OCI-LY1 (cell line): ENCODE results near the gene KRT2.

Source experiments
- H2AFZ ChIP-seq: fragments of 200-600 bp; sonication (generic), shearing (Covaris generic); 2 replicates; pipeline ENCODE4 v1.6.0; 2014; ENCODE audit warnings: antibody characterized with exemption, mild to moderate bottlenecking, low read length
- H3F3A ChIP-seq: fragments of 200-600 bp; sonication (generic), shearing (Covaris generic); 2 replicates; pipeline ENCODE4 v1.6.0; 2014; ENCODE audit warnings: mild to moderate bottlenecking, antibody characterized with exemption, low read length, moderate library complexity; ENCODE audit not compliant: insufficient read depth
- H3K27ac ChIP-seq: fragments of 200-600 bp; sonication (generic); 2 replicates; pipeline ENCODE4 v1.5.1; 2014; ENCODE audit warnings: low read length, mixed run types, mild to moderate bottlenecking, low read depth; ENCODE audit not compliant: poor library complexity, severe bottlenecking
- H3K27me3 ChIP-seq: fragments of 200-600 bp; sonication (generic); 2 replicates; pipeline ENCODE4 v1.6.0; 2014; ENCODE audit warnings: antibody characterized with exemption, mild to moderate bottlenecking, low read length, moderate library complexity; ENCODE audit not compliant: insufficient read depth
- H3K36me3 ChIP-seq: fragments of 200-600 bp; sonication (generic); 2 replicates; pipeline ENCODE4 v1.6.1; 2014; ENCODE audit warnings: mild to moderate bottlenecking, antibody characterized with exemption, low read length, moderate library complexity, mixed read lengths; ENCODE audit not compliant: insufficient read depth
- H3K4me1 ChIP-seq: fragments of 200-600 bp; sonication (generic); 2 replicates; pipeline ENCODE4 v1.5.1; 2014; ENCODE audit warnings: mild to moderate bottlenecking, low read length, moderate library complexity; ENCODE audit not compliant: insufficient read depth, severe bottlenecking
- H3K4me2 ChIP-seq: fragments of 200-600 bp; sonication (generic), shearing (Covaris generic); 2 replicates; pipeline ENCODE4 v1.6.1; 2014; ENCODE audit warnings: low read length
- H3K4me3 ChIP-seq: fragments of 200-600 bp; sonication (generic); 2 replicates; pipeline ENCODE4 v1.5.1; 2014; ENCODE audit warnings: low read length, low read depth, mild to moderate bottlenecking, mixed read lengths; ENCODE audit not compliant: poor library complexity, severe bottlenecking
- H3K79me2 ChIP-seq: fragments of 200-600 bp; shearing (Covaris generic); 2 replicates; pipeline ENCODE4 v1.6.1; 2016; ENCODE audit warnings: mixed run types, low read length, mixed read lengths; ENCODE audit not compliant: insufficient read depth
- H3K9ac ChIP-seq: fragments of 200-600 bp; sonication (generic), shearing (Covaris generic); 2 replicates; pipeline ENCODE4 v1.6.1; 2014; ENCODE audit warnings: mild to moderate bottlenecking, low read length, mixed read lengths
- H3K9me2 ChIP-seq: fragments of 200-600 bp; sonication (generic), shearing (Covaris generic); 2 replicates; pipeline ENCODE4 v1.6.1; 2014; ENCODE audit warnings: low read depth, mild to moderate bottlenecking, low read length, mixed read lengths
- H3K9me3 ChIP-seq: fragments of 200-600 bp; shearing (Covaris generic); 2 replicates; pipeline ENCODE4 v1.6.1; 2014; ENCODE audit warnings: low read length, mixed read lengths
- H4K20me1 ChIP-seq: fragments of 200-600 bp; sonication (generic), shearing (Covaris generic); 2 replicates; pipeline ENCODE4 v1.6.0; 2016; ENCODE audit warnings: mild to moderate bottlenecking, low read length; ENCODE audit not compliant: insufficient read depth
- CTCF ChIP-seq: fragments of 200-600 bp; sonication (generic), shearing (Covaris generic); IDR thresholded peaks from 2 replicates; pipeline ENCODE4 v1.5.1; 2017; ENCODE audit warnings: mild to moderate bottlenecking, antibody characterized with exemption, low read length, moderate library complexity, mixed read lengths
- EZH2 ChIP-seq: fragments of 200-600 bp; sonication (generic), shearing (Covaris generic); IDR thresholded peaks from 2 replicates; pipeline ENCODE4 v1.8.0; 2017; ENCODE audit warnings: borderline replicate concordance, mixed run types, mild to moderate bottlenecking, antibody characterized with exemption, low read length, moderate library complexity, mixed read lengths

Gene KRT2

DNA sequence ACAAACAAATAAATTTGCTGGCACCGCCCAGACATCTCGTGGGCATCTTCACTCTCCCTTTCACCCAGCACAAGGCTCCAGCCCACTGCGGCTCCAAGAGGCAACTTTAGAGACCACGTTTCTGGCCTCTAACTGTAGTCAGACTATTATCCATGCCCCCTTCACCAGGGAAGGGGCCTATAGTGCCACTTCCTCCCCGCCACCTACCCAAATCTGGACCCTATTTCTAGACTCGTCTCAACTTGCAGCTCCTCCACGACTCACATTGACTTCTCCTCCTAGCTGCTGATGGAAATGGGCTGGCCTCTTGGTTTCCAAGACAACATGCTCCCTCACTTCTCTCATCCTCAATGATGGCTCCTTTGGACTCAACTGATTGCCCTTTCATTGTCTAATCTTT, 15.9 kb upstream of the KRT2 start:
- TF ChIP-seq EZH2 (no peak), CTCF (no peak)
- Histone ChIP-seq H3K4me1 (no peaks in the 10 kb centered on the region), H3K27me3 (no peaks in the 10 kb centered on the region), H3F3A (no peaks in the 10 kb centered on the region), H3K9me3 (no peaks in the 10 kb centered on the region), H3K27ac (no peak overlapping the region), H3K9ac (no peak overlapping the region), H3K79me2 (no peaks in the 10 kb centered on the region), H2AFZ (no peak overlapping the region), H4K20me1 (no peaks in the 10 kb centered on the region), H3K9me2 (no peaks in the 10 kb centered on the region), H3K4me3 (no peak overlapping the region), H3K36me3 (no peaks in the 10 kb centered on the region), H3K4me2 (no peak overlapping the region)

DNA sequence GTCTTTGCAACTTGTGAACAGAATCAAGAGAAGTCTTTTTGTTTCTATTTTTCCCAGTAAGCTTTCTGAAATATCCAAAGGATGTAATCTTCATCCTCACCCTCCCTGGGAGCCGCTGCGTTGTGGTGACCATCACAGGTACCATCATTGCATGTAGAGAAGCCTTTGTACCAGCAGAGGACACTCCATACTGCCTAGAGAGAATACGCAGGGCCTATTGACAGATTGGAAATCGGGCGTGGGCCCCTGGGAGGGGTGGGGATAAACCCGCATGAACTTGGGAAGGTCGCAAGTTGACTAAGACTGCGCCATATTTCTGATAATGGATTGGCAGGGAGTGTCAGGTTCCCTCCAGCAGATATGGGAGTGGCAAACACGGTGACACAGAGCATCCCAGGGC, 15.5 kb upstream of the KRT2 start:
- H3K9ac ChIP-seq: no peak overlapping the region
- H3K27me3 ChIP-seq: no peaks in the 10 kb centered on the region
- H3K4me2 ChIP-seq: no peak overlapping the region
- TF ChIP-seq EZH2 (no peak), CTCF (0 out of 2 replicates have a peak, but pooled peaks have one; percentile 14)
- no peaks in the 10 kb centered on the region for H3F3A ChIP-seq
- H2AFZ ChIP-seq: no peak overlapping the region
- H3K27ac ChIP-seq: no peak overlapping the region
- no peaks in the 10 kb centered on the region for H3K79me2 ChIP-seq
- no peak overlapping the region for H3K4me3 ChIP-seq
- H3K4me1 ChIP-seq: no peaks in the 10 kb centered on the region
- H3K9me2 ChIP-seq: no peaks in the 10 kb centered on the region
- H4K20me1 ChIP-seq: no peaks in the 10 kb centered on the region
- H3K36me3 ChIP-seq: no peaks in the 10 kb centered on the region
- no peaks in the 10 kb centered on the region for H3K9me3 ChIP-seq

DNA sequence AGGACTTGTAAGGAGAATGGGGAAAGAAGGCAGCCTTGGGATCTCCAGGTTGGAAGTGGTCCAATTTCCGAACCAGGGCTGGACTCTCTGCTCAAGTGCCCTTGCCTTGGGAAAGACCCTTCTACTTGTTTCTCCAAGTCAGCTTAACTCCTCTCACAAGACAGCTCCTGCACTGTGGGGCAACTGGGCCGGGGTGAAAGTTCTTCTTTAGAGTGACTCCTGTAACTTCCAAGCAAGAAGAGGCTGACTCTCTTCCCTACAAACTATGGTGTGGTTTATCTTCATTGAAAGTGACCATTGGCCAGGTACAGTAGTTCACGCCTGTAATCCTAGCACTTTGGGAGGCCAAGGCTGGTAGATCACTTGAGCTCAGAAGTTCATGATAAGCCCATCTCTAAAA, 14.5 kb upstream of the KRT2 start:
- H3K9me3 ChIP-seq: no peaks in the 10 kb centered on the region
- no peaks in the 10 kb centered on the region for H3K36me3 ChIP-seq
- H3K27me3 ChIP-seq: no peaks in the 10 kb centered on the region
- H3F3A ChIP-seq: no peaks in the 10 kb centered on the region
- H3K9ac ChIP-seq: no peak overlapping the region
- H3K9me2 ChIP-seq: no peaks in the 10 kb centered on the region
- no peak overlapping the region for H3K4me2 ChIP-seq
- no peaks in the 10 kb centered on the region for H4K20me1 ChIP-seq
- no peaks in the 10 kb centered on the region for H3K4me1 ChIP-seq
- no peak overlapping the region for H3K4me3 ChIP-seq
- H2AFZ ChIP-seq: no peak overlapping the region
- TF ChIP-seq CTCF (no peak), EZH2 (no peak)
- no peak overlapping the region for H3K27ac ChIP-seq
- H3K79me2 ChIP-seq: no peaks in the 10 kb centered on the region
